Right renal pelvis (tissue), 4 donors: ENCODE results near the gene PLEKHM3. TPM values are rescaled to one million over a fixed set of nuclear protein-coding genes. Genes with fewer than 3 reads are reported as not detected.

ENCODE experiments used
- DNase-seq, 4 donors: peaks; one replicate each; pipeline ENCODE4 v3.0.0-alpha.2; 2013; ENCODE audit warnings: low read depth in 4 of 4, low spot score in 3 of 4, missing footprints in 1 of 4
- polyA plus RNA-seq, 4 donors: library from polyadenylated mRNA; unstranded; fragments of 120-200 nt; gene quantifications; one replicate each; pipeline ENCODE4 v1.2.1, GENCODE V29; 2013; ENCODE audit not compliant: insufficient read length in 4 of 4

PLEKHM3 gene
- polyA plus RNA-seq, 4 donors = 12.4 to 17.4 (median 13.3) TPM

- no peak for DNase-seq
Observed at GRCh38 chr2:207772844-207773205, 252.5 kb downstream of the PLEKHM3 start.

- DNase-seq = no peak
Observed at GRCh38 chr2:207772081-207772843, 253.1 kb downstream of the PLEKHM3 start.

- no peak for DNase-seq
Observed at GRCh38 chr2:207771421-207771820, 253.9 kb downstream of the PLEKHM3 start.

Other genes with a start within 250 kb of the PLEKHM3 start
- under 1 TPM in 1 of 4 donors, not detected in 3; 0.42 TPM for gene CRYGD, start 99.0 kb upstream of the PLEKHM3 start, polyA plus RNA-seq
- gene CRYGC, start 104.3 kb upstream of the PLEKHM3 start, polyA plus RNA-seq = not detected
- gene CRYGB, start 120.6 kb upstream of the PLEKHM3 start, polyA plus RNA-seq = not detected
- gene CRYGA, start 138.1 kb upstream of the PLEKHM3 start, polyA plus RNA-seq = not detected
- gene C2orf80, start 164.5 kb upstream of the PLEKHM3 start, polyA plus RNA-seq = under 1 TPM in 3 of 4 donors, not detected in 1; 0.17 to 0.50 (median 0.31) TPM
- 100 to 1,000 TPM in 2 of 4 donors, 10 to 100 TPM in 2; 94.1 to 125 (median 99.0) TPM for gene IDH1, start 229.5 kb upstream of the PLEKHM3 start, polyA plus RNA-seq
- 10 to 100 TPM; 22.7 to 28.0 (median 27.2) TPM for gene PIKFYVE, start 240.7 kb upstream of the PLEKHM3 start, polyA plus RNA-seq